Measurements from ENCODE around the gene MICAL2. TPM values are rescaled to one million over a fixed set of nuclear protein-coding genes. Genes with fewer than 3 reads are reported as not detected.

MICAL2 gene
- total RNA-seq, 1 donor, result 156 TPM

DNA sequence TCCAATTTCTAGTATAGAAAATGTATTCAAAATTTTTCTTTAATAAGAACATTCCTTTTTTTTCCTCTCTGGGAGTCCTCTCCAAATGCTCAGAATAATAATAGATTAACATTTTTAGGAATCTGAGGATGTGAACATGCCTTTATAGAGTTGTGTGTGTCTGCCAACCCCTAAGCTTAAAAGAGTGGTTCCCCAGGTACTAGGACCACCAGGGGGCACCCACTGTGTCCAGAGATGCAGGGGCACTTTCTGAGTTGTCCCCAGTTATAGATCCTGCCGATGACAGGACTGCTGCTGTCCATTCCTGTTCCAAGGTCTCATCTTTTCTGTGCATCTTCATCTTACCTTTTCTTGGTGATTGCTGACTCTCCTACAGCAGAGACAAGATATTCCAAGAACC is 27.0 kb upstream of the MICAL2 start:
- TF ChIP-seq, protein P1, sequence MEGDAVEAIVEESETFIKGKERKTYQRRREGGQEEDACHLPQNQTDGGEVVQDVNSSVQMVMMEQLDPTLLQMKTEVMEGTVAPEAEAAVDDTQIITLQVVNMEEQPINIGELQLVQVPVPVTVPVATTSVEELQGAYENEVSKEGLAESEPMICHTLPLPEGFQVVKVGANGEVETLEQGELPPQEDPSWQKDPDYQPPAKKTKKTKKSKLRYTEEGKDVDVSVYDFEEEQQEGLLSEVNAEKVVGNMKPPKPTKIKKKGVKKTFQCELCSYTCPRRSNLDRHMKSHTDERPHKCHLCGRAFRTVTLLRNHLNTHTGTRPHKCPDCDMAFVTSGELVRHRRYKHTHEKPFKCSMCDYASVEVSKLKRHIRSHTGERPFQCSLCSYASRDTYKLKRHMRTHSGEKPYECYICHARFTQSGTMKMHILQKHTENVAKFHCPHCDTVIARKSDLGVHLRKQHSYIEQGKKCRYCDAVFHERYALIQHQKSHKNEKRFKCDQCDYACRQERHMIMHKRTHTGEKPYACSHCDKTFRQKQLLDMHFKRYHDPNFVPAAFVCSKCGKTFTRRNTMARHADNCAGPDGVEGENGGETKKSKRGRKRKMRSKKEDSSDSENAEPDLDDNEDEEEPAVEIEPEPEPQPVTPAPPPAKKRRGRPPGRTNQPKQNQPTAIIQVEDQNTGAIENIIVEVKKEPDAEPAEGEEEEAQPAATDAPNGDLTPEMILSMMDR (IDR thresholded peaks at IDR 0.05; ENCODE audit: extremely low read depth, low read depth, low read length), result peak; percentile 20
- H3K9me3 ChIP-seq (ENCODE audit: low read depth, low read length), result no peaks in the 10 kb centered on the region
- peak overlapping the region; percentile 10 for H3K27ac ChIP-seq (ENCODE audit: low read depth, low read length)
- peaks cover 43% of the 10 kb centered on the region for H3K4me1 ChIP-seq (ENCODE audit: insufficient read depth, low read length)
- no peaks in the 10 kb centered on the region for H3K36me3 ChIP-seq (ENCODE audit: insufficient read depth, low read length)
- H4K20me1 ChIP-seq (ENCODE audit: insufficient read depth, low read length), result no peaks in the 10 kb centered on the region
- H3K4me2 ChIP-seq (ENCODE audit: insufficient read depth, low read length), result no peak overlapping the region
- H3K79me2 ChIP-seq (ENCODE audit: insufficient read depth, low read length), result no peaks in the 10 kb centered on the region
- H3K4me3 ChIP-seq (ENCODE audit: insufficient read depth, low read length), result no peak overlapping the region
- H2AFZ ChIP-seq (ENCODE audit: low read length), result no peak overlapping the region
- no peaks in the 10 kb centered on the region for H3K27me3 ChIP-seq (ENCODE audit: insufficient read depth, low read length)
- DNase-seq (ENCODE audit: insufficient read length, low spot score, missing footprints), result no peak

DNA sequence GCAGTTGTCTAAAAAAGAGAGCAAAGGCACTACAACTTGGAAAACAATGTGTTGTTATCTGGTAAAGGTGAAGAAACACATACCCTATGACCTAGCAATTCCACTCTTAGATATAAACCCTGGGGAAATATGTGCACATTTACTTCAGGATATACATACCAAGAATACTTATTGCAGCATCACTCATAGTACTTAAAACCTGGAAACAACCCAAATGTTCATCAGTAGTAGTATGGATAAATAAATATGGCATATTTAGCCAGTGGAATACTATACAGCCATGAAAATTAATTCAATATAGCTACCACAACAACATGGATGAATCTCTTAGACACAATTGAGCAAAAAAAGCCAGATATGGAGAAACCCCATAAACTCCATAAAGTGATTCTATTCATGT is 26.1 kb upstream of the MICAL2 start:
- no peaks in the 10 kb centered on the region for H3K9me3 ChIP-seq (ENCODE audit: low read depth, low read length)
- no peaks in the 10 kb centered on the region for H3K36me3 ChIP-seq (ENCODE audit: insufficient read depth, low read length)
- H3K79me2 ChIP-seq (ENCODE audit: insufficient read depth, low read length), result no peaks in the 10 kb centered on the region
- no peak for DNase-seq (ENCODE audit: insufficient read length, low spot score, missing footprints)
- H3K4me1 ChIP-seq (ENCODE audit: insufficient read depth, low read length), result peaks cover 51% of the 10 kb centered on the region
- H3K27ac ChIP-seq (ENCODE audit: low read depth, low read length), result peak overlapping the region; percentile 10
- no peaks in the 10 kb centered on the region for H3K27me3 ChIP-seq (ENCODE audit: insufficient read depth, low read length)
- H4K20me1 ChIP-seq (ENCODE audit: insufficient read depth, low read length), result no peaks in the 10 kb centered on the region
- H3K4me2 ChIP-seq (ENCODE audit: insufficient read depth, low read length), result no peak overlapping the region
- TF ChIP-seq, protein P1 (IDR thresholded peaks at IDR 0.05; ENCODE audit: extremely low read depth, low read depth, low read length), result no peak
- H3K4me3 ChIP-seq (ENCODE audit: insufficient read depth, low read length), result no peak overlapping the region
- no peak overlapping the region for H2AFZ ChIP-seq (ENCODE audit: low read length)

DNA sequence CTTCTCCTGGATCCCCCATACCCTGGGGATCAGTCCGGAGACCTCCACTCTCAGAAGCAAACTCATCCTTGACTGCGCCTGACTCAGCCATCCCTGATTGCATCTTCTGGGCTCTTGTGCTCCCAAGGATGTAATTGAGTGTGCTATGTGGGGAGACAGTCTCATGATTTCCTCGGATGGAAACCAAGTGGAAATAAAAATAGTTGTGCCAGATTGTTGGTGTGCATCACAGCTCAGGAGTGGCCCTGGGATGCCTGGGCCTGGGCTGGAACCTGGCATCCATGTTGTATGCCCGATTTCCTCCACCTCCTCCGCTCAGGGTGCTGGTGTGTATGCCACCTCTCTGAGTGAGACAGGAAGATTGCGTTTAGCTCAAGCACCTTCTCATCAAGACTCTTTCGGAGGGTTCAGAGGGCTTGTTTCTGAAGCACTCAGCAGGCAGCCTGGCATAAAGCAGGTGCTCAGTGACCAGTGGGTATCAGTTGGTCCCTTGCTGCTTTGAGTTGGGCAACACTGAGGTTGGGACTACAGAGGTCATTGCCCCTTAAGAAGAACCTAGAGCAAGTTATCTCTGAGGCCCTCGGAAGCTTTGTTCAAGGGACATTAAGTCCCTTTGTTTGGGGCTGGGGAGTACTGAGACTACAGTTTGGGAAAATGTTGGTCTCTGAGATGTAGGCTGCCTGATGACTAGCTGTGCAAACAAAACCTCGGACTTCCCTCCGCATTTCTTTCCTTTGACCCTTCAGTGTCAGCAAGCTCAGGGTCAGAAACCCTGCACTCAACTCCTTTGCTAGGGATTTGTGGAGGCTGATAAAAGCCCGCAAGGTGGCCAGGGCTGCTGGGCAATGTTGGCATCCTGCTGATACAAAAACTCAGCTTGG is 24.8 kb upstream of the MICAL2 start:
- Histone ChIP-seq H3K9me3 (ENCODE audit: low read depth, low read length) (no peaks in the 10 kb centered on the region), H3K4me1 (ENCODE audit: insufficient read depth, low read length) (peaks cover 52% of the 10 kb centered on the region), H3K79me2 (ENCODE audit: insufficient read depth, low read length) (no peaks in the 10 kb centered on the region), H2AFZ (ENCODE audit: low read length) (no peak overlapping the region), H3K27me3 (ENCODE audit: insufficient read depth, low read length) (no peaks in the 10 kb centered on the region), H4K20me1 (ENCODE audit: insufficient read depth, low read length) (no peaks in the 10 kb centered on the region), H3K36me3 (ENCODE audit: insufficient read depth, low read length) (no peaks in the 10 kb centered on the region), H3K27ac (ENCODE audit: low read depth, low read length) (peak overlapping the region; percentile 98), H3K4me3 (ENCODE audit: insufficient read depth, low read length) (peak overlapping the region; percentile 1), H3K4me2 (ENCODE audit: insufficient read depth, low read length) (peak overlapping the region; percentile 78)
- peak; percentile 47 for DNase-seq (ENCODE audit: insufficient read length, low spot score, missing footprints)
- TF ChIP-seq, protein P1 (IDR thresholded peaks at IDR 0.05; ENCODE audit: extremely low read depth, low read depth, low read length), result no peak

DNA sequence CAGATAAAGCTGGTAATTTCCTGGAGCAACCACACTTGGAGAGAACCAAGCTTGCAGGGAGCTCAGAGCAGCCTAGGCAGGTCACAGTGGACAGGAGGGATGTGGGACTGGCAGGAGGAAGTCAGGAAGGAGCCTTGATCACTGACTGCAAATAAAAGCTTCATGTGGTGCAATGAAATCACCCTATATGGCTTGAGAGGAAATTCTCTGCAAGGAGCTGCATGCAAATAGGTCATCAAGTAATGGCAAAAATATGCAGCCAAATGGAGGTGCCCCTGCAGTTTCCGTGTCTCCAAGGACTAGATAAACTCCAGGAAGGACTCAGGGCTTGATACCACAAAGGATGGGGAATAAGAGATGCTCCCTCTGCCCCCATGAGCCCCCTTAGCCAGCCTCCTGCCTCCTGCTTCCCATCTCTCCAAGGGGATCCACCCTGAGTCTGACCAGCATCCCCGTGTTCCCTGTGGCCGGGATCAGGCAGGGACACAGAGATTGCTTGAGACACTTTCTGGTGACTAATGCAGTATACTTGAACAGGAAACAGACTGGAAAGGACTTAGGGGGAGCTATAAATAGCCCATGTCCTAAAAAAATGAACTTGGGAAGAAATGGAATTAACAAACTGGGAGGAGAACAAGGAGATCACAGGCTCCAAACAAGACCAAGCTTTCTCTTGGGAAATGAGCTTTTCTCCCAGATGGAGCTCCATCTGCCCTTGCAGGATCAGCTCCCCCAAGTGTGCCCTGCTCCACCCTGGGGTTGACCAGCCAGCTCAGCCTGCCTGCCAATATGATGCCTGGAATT is 23.9 kb upstream of the MICAL2 start:
- Histone ChIP-seq H4K20me1 (ENCODE audit: insufficient read depth, low read length) (no peaks in the 10 kb centered on the region), H3K4me1 (ENCODE audit: insufficient read depth, low read length) (peaks cover 55% of the 10 kb centered on the region), H2AFZ (ENCODE audit: low read length) (no peak overlapping the region), H3K79me2 (ENCODE audit: insufficient read depth, low read length) (no peaks in the 10 kb centered on the region), H3K4me3 (ENCODE audit: insufficient read depth, low read length) (peak overlapping the region; percentile 49), H3K27me3 (ENCODE audit: insufficient read depth, low read length) (no peaks in the 10 kb centered on the region), H3K27ac (ENCODE audit: low read depth, low read length) (peak overlapping the region; percentile 98), H3K9me3 (ENCODE audit: low read depth, low read length) (no peaks in the 10 kb centered on the region), H3K36me3 (ENCODE audit: insufficient read depth, low read length) (no peaks in the 10 kb centered on the region), H3K4me2 (ENCODE audit: insufficient read depth, low read length) (peak overlapping the region; percentile 78)
- peak; percentile 84 for DNase-seq (ENCODE audit: insufficient read length, low spot score, missing footprints)
- TF ChIP-seq, protein P1 (IDR thresholded peaks at IDR 0.05; ENCODE audit: extremely low read depth, low read depth, low read length), result no peak

All from osteoblast (primary cell).